Fibroblast of villous mesenchyme (primary cell): ENCODE data around the gene AADAC. TPM values are rescaled to one million over a fixed set of nuclear protein-coding genes. Genes with fewer than 3 reads are reported as not detected.
"Not testable (repeated sequence)": the region's sequence is repeated elsewhere in the genome, so short reads cannot be mapped to it uniquely, and the experiment has no call there.

Experiments
- DNase-seq: peaks from one replicate; pipeline ENCODE4 v3.0.0-alpha.2; 2010; ENCODE audit warnings: low read depth
- H3K4me3 ChIP-seq: 2 replicates; pipeline ENCODE4 v1.5.1; 2011; ENCODE audit warnings: low read depth, mild to moderate bottlenecking, low read length
- total RNA-seq: library from RNA; depleted of rRNA; stranded (reverse); fragments of >200 nt; gene quantifications from 2 replicates; pipeline ENCODE4 v1.2.3, GENCODE V29; 2012
- TF ChIP-seq, protein P1 (sequence below): IDR thresholded peaks from 2 replicates; pipeline ENCODE4 v1.5.1; 2012; ENCODE audit warnings: low read depth, mild to moderate bottlenecking, low read length; ENCODE audit not compliant: insufficient read depth

AADAC gene
- total RNA-seq, 1 donor, result not detected

- no peak overlapping the region for H3K4me3 ChIP-seq
- TF ChIP-seq, protein P1, sequence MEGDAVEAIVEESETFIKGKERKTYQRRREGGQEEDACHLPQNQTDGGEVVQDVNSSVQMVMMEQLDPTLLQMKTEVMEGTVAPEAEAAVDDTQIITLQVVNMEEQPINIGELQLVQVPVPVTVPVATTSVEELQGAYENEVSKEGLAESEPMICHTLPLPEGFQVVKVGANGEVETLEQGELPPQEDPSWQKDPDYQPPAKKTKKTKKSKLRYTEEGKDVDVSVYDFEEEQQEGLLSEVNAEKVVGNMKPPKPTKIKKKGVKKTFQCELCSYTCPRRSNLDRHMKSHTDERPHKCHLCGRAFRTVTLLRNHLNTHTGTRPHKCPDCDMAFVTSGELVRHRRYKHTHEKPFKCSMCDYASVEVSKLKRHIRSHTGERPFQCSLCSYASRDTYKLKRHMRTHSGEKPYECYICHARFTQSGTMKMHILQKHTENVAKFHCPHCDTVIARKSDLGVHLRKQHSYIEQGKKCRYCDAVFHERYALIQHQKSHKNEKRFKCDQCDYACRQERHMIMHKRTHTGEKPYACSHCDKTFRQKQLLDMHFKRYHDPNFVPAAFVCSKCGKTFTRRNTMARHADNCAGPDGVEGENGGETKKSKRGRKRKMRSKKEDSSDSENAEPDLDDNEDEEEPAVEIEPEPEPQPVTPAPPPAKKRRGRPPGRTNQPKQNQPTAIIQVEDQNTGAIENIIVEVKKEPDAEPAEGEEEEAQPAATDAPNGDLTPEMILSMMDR, result no peak
- DNase-seq, result peak; percentile 72
Observed at GRCh38 chr3:151795276-151795675, 18.6 kb upstream of the AADAC start.

GRCh38 chr3:151796105-151796680 is 17.7 kb upstream of the AADAC start:
- H3K4me3 ChIP-seq, result no peak overlapping the region
- no peak for DNase-seq
- TF ChIP-seq, protein P1, result no peak

- TF ChIP-seq, protein P1, result no peak
- no peak for DNase-seq
- no peak overlapping the region for H3K4me3 ChIP-seq
Observed at GRCh38 chr3:151798466-151798865, 15.4 kb upstream of the AADAC start.

DNA sequence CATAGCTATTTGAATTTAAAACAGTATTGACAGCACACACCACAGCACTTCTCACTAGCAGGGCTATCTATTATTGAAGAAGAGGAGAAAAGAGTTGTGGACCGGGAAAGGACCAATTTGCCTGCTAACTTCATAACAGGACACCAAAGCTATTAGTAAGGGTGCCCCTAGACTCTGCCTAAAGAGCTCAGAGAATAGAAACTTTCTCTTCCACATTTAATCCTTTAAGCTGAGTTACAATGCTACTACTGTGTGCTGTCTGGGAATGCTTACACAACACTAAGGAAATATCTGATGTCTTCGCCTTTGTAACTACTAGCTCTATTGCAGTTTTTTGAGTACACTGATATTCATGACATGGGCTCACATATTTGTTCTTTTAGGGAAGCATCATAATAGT is 13.5 kb upstream of the AADAC start:
- no peak for DNase-seq
- TF ChIP-seq, protein P1, result no peak

GRCh38 chr3:151804267-151804666 is 9.6 kb upstream of the AADAC start:
- DNase-seq, result no peak

More for the DNA sequence above, 13.5 kb upstream of the AADAC start:
- no peak overlapping the region for H3K4me3 ChIP-seq

DNA sequence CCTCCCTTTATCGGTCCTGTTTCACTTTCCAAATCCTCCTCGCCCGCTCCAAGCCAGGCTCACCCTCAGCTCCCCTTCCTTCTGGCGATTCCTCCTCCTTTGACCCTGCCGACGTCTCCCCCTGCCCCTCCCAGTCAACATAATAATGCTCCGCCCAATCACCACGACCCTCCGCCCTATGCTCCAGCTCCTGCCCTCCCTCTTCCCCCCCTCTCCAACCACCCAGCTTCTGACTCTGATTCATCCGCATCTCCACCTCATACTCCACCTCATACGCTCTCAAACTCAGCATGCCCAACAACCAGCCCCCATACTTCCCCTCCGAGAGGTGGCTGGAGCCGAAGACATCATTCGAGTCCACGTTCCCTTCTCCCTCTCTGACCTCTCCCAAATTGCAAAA is 7.1 kb upstream of the AADAC start:
- no peak for DNase-seq
- H3K4me3 ChIP-seq, result no peak overlapping the region
- TF ChIP-seq, protein P1, result no peak

More at GRCh38 chr3:151804267-151804666, 9.6 kb upstream of the AADAC start:
- H3K4me3 ChIP-seq, result no peak overlapping the region
- TF ChIP-seq, protein P1, result no peak

GRCh38 chr3:151808926-151809325 is 5.0 kb upstream of the AADAC start:
- H3K4me3 ChIP-seq, DNase-seq: not testable (repeated sequence)
